Activated T-cell treated with anti-CD3 and anti-CD28 coated beads, Interleukin-2, amount 50 U/mL, for 72 hours (primary cell): ENCODE data around the gene TXLNG. TPM values are rescaled to one million over a fixed set of nuclear protein-coding genes. Genes with fewer than 3 reads are reported as not detected.

Source experiments
- ATAC-seq, 2 donors: fragments of 150-1000 bp; cut with Tn5 transposase; replicated peaks in 1 of 2; 2 replicates each; pipeline ENCODE4 v1.10.0; 2021; ENCODE audit warnings: moderate library complexity in 2 of 2, mild to moderate bottlenecking in 1 of 2
- DNase-seq, 2 donors: peaks; one replicate each; pipeline ENCODE4 v3.0.0; 2021 to 2022; ENCODE audit warnings: mixed read lengths in 1 of 2
- H3K27ac Mint-ChIP-seq: one replicate; pipeline ENCODE4 v1.8.0; 2022; ENCODE audit warnings: mild to moderate bottlenecking, moderate library complexity, mixed read lengths
- H3K27me3 Mint-ChIP-seq: one replicate; pipeline ENCODE4 v1.8.0; 2022; ENCODE audit warnings: low read depth, mixed read lengths
- H3K36me3 Mint-ChIP-seq, 2 donors: one replicate each; pipeline ENCODE4 v1.8.0; 2022; ENCODE audit warnings: mixed read lengths in 2 of 2, mild to moderate bottlenecking in 1 of 2; ENCODE audit not compliant: insufficient read depth in 2 of 2
- H3K4me1 Mint-ChIP-seq: one replicate; pipeline ENCODE4 v1.8.0; 2022; ENCODE audit warnings: low read depth, mixed read lengths
- H3K4me3 Mint-ChIP-seq, 2 donors: one replicate each; pipeline ENCODE4 v1.8.0; 2022; ENCODE audit warnings: mild to moderate bottlenecking in 2 of 2, mixed read lengths in 2 of 2, moderate library complexity in 2 of 2
- H3K9me3 Mint-ChIP-seq, 2 donors: one replicate each; pipeline ENCODE4 v1.8.0; 2022; ENCODE audit warnings: mixed read lengths in 2 of 2
- total RNA-seq, 2 donors: library from RNA; stranded (reverse); gene quantifications; one replicate each; pipeline ENCODE4 v1.2.3, GENCODE V29; 2022

Gene TXLNG
- total RNA-seq, 2 donors from 2014 or later, result 15.3 to 24.6 TPM

- no peak for ATAC-seq
- no peak overlapping the region for H3K4me3 Mint-ChIP-seq
- H3K36me3 Mint-ChIP-seq, result peaks cover 2 to 31% of the 10 kb centered on the region in 2 donors
- H3K4me1 Mint-ChIP-seq, result no peaks in the 10 kb centered on the region
- H3K27me3 Mint-ChIP-seq, result no peaks in the 10 kb centered on the region
- DNase-seq, result no peak
- H3K9me3 Mint-ChIP-seq, result no peaks in the 10 kb centered on the region
- peak overlapping the region; percentile 66 for H3K27ac Mint-ChIP-seq
These were observed 46.0 kb downstream of the TXLNG start for GRCh38 chrX:16832301-16832700.

- H3K9me3 Mint-ChIP-seq, result no peaks in the 10 kb centered on the region
- no peak for DNase-seq
- H3K36me3 Mint-ChIP-seq, result peaks cover 3 to 32% of the 10 kb centered on the region in 2 donors
- H3K4me1 Mint-ChIP-seq, result peaks cover 6% of the 10 kb centered on the region
- no peak for ATAC-seq
- peak overlapping the region; percentile 15 for H3K27ac Mint-ChIP-seq
- H3K27me3 Mint-ChIP-seq, result no peaks in the 10 kb centered on the region
- no peak overlapping the region for H3K4me3 Mint-ChIP-seq
These were observed 48.5 kb downstream of the TXLNG start for GRCh38 chrX:16834806-16835205.

GRCh38 chrX:16836371-16836770 lies 50.1 kb downstream of the TXLNG start:
- Mint-ChIP-seq H3K4me3 (no peak overlapping the region), H3K27me3 (no peaks in the 10 kb centered on the region), H3K9me3 (no peaks in the 10 kb centered on the region), H3K27ac (peak overlapping the region; percentile 65), H3K4me1 (peaks cover 12% of the 10 kb centered on the region), H3K36me3 (peaks cover 3 to 39% of the 10 kb centered on the region in 2 donors)
- ATAC-seq (peak; percentile 45 to 47), DNase-seq (no peak)

GRCh38 chrX:16838202-16839066 lies 52.2 kb downstream of the TXLNG start:
- DNase-seq (no peak), ATAC-seq (no peak)
- H3K27ac Mint-ChIP-seq, result peak overlapping the region; percentile 66
- peaks cover 3 to 37% of the 10 kb centered on the region in 2 donors for H3K36me3 Mint-ChIP-seq
- peaks cover 12% of the 10 kb centered on the region for H3K4me1 Mint-ChIP-seq
- no peaks in the 10 kb centered on the region for H3K9me3 Mint-ChIP-seq
- no peak overlapping the region for H3K4me3 Mint-ChIP-seq
- no peaks in the 10 kb centered on the region for H3K27me3 Mint-ChIP-seq

GRCh38 chrX:16839219-16839851 lies 53.1 kb downstream of the TXLNG start:
- peaks cover 12% of the 10 kb centered on the region for H3K4me1 Mint-ChIP-seq
- no peaks in the 10 kb centered on the region for H3K27me3 Mint-ChIP-seq
- H3K4me3 Mint-ChIP-seq, result no peak overlapping the region
- ATAC-seq (no peak), DNase-seq (no peak)
- no peaks in the 10 kb centered on the region for H3K9me3 Mint-ChIP-seq
- peak overlapping the region; percentile 63 for H3K27ac Mint-ChIP-seq
- peaks cover 3 to 31% of the 10 kb centered on the region in 2 donors for H3K36me3 Mint-ChIP-seq

GRCh38 chrX:16839852-16840460 lies 53.7 kb downstream of the TXLNG start:
- H3K36me3 Mint-ChIP-seq, result peaks cover 3 to 29% of the 10 kb centered on the region in 2 donors
- peak; percentile 11 to 16 for DNase-seq

GRCh38 chrX:16842684-16843083 lies 56.4 kb downstream of the TXLNG start:
- Mint-ChIP-seq H3K36me3 (peaks cover 5 to 33% of the 10 kb centered on the region in 2 donors), H3K9me3 (no peaks in the 10 kb centered on the region), H3K27me3 (no peaks in the 10 kb centered on the region), H3K4me3 (no peak overlapping the region), H3K27ac (peak overlapping the region; percentile 70), H3K4me1 (peaks cover 12% of the 10 kb centered on the region)
- no peak for DNase-seq
- no peak for ATAC-seq

More at GRCh38 chrX:16839852-16840460, 53.7 kb downstream of the TXLNG start:
- H3K4me1 Mint-ChIP-seq, result peaks cover 12% of the 10 kb centered on the region
- no peaks in the 10 kb centered on the region for H3K27me3 Mint-ChIP-seq
- no peak overlapping the region for H3K27ac Mint-ChIP-seq
- H3K4me3 Mint-ChIP-seq, result no peak overlapping the region
- H3K9me3 Mint-ChIP-seq, result no peaks in the 10 kb centered on the region
- ATAC-seq, result peak; percentile 48 to 64

GRCh38 chrX:16843208-16843909 lies 57.1 kb downstream of the TXLNG start:
- Mint-ChIP-seq H3K27me3 (no peaks in the 10 kb centered on the region), H3K4me1 (peaks cover 12% of the 10 kb centered on the region), H3K4me3 (no peak overlapping the region), H3K27ac (peak overlapping the region; percentile 70), H3K36me3 (peaks cover 5 to 35% of the 10 kb centered on the region in 2 donors), H3K9me3 (no peaks in the 10 kb centered on the region)
- ATAC-seq (no peak), DNase-seq (no peak)

GRCh38 chrX:16845686-16846085 lies 59.4 kb downstream of the TXLNG start:
- Mint-ChIP-seq H3K27ac (peak overlapping the region; percentile 38), H3K36me3 (peaks cover 5 to 35% of the 10 kb centered on the region in 2 donors)
- peak in 1 of 2 donors; percentile 61 for ATAC-seq

GRCh38 chrX:16848541-16848940 lies 62.3 kb downstream of the TXLNG start:
- H3K9me3 Mint-ChIP-seq, result no peaks in the 10 kb centered on the region
- DNase-seq, result no peak
- peaks cover 7 to 34% of the 10 kb centered on the region in 2 donors for H3K36me3 Mint-ChIP-seq
- ATAC-seq, result no peak
- H3K27me3 Mint-ChIP-seq, result no peaks in the 10 kb centered on the region
- no peak overlapping the region for H3K4me3 Mint-ChIP-seq
- H3K27ac Mint-ChIP-seq, result no peak overlapping the region
- H3K4me1 Mint-ChIP-seq, result peaks cover 22% of the 10 kb centered on the region

More at GRCh38 chrX:16845686-16846085, 59.4 kb downstream of the TXLNG start:
- H3K4me3 Mint-ChIP-seq, result no peak overlapping the region
- H3K9me3 Mint-ChIP-seq, result no peaks in the 10 kb centered on the region
- no peak for DNase-seq
- no peaks in the 10 kb centered on the region for H3K27me3 Mint-ChIP-seq
- no peaks in the 10 kb centered on the region for H3K4me1 Mint-ChIP-seq

- peaks cover 11 to 38% of the 10 kb centered on the region in 2 donors for H3K36me3 Mint-ChIP-seq
- H3K4me1 Mint-ChIP-seq, result peaks cover 49% of the 10 kb centered on the region
- ATAC-seq (peak in 1 of 2 donors; percentile 20), DNase-seq (no peak)
- no peaks in the 10 kb centered on the region for H3K27me3 Mint-ChIP-seq
- no peaks in the 10 kb centered on the region for H3K9me3 Mint-ChIP-seq
- no peak overlapping the region for H3K27ac Mint-ChIP-seq
- no peak overlapping the region for H3K4me3 Mint-ChIP-seq
These were observed 65.2 kb downstream of the TXLNG start for GRCh38 chrX:16851421-16851820.

- H3K4me3 Mint-ChIP-seq, result no peak overlapping the region
- H3K36me3 Mint-ChIP-seq, result peaks cover 12 to 36% of the 10 kb centered on the region in 2 donors
- no peak overlapping the region for H3K27ac Mint-ChIP-seq
- H3K27me3 Mint-ChIP-seq, result no peaks in the 10 kb centered on the region
- DNase-seq, result no peak
- peaks cover 54% of the 10 kb centered on the region for H3K4me1 Mint-ChIP-seq
- no peak for ATAC-seq
- H3K9me3 Mint-ChIP-seq, result no peaks in the 10 kb centered on the region
These were observed 65.6 kb downstream of the TXLNG start for GRCh38 chrX:16851827-16852226.
